ENCODE measurements around the gene CHST12.

DNA sequence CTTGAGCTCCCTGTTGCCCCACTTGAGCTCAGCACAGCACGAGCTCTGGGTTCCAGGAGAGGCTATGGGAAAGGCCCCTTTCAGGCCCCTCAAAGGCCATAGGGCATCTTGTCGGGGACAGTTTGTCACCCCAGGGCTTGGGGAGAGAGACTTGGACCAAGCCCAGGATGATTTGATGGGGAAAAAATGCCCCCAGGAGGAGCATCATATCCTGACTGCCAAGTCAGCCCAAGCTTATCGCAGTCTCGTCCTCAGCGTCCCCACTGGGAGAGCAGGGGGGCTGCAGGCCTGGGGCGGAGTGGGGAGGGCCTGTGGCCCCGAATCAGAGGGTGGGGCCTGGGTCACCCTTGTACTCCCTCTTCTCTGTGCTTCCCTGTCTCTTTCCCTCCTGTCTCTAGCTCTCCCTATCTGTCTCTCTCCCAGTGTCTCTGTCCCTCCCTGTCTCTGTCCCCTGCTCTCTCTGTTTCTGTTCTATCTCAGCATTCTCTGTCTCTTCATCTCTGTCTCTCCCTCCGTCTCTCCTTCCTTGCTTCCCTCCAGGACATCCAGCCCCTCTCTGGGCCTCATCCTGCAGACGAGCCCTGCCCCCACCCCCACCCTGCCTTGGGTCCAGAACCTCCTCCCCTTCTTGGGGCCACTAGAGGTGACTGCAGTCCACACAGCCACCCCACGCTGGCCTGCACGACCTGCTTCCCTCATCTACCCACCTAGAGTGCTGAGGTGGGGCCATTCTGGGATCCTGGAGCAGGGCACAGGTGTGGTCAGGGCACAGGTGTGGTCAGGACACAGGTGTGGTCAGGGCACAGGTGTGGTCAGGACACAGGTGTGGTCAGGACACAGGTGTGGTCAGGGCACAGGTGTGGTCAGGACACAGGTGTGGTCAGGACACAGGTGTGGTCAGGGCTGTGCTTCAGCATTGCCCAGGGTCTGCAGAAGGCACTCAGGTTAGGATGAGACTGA is 90.1 kb downstream of the CHST12 start:
- TF ChIP-seq CTCF (IDR thresholded peaks at IDR 0.05) (no peak), POLR2A (IDR thresholded peaks at IDR 0.05) (no peak)
